Pons (tissue), 1 donor: ENCODE data around the gene CHN1.

Experiments
- DNase-seq: peaks from one replicate; pipeline ENCODE4 v3.0.0-alpha.2; 2016; ENCODE audit warnings: low spot score

Gene CHN1

DNA sequence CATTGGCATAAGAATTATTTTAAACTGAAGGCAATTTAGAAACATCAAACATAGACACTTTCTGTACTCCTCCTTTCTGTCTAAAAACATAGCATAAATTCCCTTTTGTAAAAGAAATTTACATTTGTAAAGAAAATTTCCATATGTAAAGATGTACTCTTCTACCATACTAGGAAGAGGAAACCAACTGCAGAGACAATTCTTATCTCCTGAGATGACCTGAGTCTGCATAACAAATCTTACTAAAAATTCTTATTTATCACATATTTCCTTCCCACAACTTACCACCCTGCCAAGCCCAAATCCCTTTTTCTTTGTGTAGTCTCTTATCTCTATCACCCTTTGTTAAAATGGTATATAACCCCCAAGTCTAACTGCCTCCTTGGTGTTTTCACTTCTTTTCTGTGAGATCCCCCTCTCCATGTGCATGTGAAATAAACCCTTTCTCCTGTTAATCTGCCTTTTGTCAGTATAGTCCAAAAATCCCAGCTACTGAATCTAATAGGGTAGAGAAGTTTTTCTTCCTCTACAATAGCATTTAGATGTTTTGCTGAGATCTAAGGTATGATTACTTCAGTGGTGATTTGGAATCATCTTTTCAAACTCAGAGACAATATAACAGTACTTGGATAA, 81.0 kb downstream of the CHN1 start:
- DNase-seq: no peak

DNA sequence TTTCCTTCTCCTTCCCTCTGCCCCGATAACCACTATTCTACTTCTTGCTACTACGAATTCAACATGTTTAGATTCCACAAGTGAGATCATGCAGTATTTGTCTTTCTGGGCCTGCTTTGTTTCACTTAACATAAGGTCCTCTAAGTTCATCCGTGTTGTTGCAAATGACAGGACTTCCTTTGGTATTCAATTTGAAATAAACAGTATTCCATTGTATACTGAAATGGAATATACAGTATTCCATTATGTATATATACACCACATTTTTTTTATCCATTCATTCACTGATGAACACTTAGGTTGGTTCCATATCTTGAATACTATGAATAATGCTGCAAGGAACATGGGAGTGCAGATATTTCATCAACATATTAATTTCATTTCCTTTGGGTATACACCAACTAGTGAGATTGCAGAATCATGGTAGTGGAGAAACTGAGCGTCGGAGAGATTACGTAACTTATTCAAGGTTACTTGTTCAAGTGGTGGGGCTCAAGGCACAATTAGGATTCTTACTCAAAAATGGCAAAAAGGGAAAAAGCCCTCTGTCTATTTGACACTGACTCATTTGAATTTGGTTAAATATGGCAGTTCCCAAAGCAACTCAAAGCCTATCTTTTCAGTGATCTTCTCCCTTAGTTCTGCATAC, 85.1 kb downstream of the CHN1 start:
- no peak for DNase-seq

DNA sequence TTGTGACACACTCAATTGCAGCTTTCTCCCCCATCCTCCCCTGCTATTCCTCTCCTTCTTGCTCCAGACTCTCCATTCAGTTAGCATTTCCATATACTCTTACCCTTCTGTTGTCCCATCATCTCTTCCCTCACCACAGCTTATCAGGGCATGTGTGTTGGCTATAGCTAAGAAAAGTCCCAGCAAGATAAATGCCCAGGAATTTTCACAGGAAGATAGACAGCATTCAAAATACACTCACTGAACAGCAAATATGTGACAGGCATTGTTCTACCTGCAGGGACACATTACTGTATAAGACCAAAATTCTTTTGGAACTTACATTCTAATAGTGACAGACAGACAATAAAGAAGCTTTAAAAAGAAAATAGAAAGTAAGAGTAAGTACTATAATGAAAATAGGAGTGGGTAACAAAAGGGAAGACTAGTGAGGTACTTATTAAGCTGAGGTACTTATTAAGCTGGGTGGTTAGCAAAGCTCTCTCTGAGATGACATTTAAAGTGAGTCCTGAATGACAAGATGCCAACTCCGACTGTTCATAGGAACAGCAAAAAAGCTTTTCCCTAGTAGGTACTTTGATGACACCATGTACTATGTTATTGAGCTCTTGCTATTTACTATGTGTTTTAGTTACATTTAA, 86.2 kb downstream of the CHN1 start:
- DNase-seq: no peak

DNA sequence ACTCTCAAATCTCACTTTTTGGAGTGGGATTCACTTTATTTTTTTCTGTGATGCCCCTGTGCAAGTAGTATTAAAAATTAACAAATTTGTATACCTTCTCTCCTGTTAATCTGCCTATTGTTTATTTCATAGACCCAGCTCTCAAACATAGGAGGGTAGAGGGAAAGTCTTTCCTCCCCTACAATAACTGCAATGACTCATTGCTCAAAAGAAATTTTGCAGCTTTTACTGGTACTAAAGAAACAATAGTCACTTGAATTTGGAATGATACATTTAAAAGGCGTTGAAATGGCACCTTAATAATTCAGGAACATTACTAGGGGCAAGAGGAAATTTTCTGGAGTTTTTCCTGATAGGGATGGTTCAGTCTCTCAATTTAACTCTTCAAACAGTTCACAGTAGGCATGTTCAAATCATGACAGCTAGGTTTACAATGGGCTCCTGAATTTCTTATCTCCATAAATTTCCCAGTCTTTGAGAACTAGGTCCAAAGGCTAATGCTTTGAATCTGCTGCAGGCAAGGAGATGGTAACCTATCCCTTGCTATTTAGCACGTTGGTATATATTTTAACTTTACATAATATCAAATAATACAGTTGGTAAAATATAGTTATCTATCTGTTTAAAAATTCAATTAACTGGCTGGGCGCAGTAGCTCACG, 88.8 kb downstream of the CHN1 start:
- no peak for DNase-seq

DNA sequence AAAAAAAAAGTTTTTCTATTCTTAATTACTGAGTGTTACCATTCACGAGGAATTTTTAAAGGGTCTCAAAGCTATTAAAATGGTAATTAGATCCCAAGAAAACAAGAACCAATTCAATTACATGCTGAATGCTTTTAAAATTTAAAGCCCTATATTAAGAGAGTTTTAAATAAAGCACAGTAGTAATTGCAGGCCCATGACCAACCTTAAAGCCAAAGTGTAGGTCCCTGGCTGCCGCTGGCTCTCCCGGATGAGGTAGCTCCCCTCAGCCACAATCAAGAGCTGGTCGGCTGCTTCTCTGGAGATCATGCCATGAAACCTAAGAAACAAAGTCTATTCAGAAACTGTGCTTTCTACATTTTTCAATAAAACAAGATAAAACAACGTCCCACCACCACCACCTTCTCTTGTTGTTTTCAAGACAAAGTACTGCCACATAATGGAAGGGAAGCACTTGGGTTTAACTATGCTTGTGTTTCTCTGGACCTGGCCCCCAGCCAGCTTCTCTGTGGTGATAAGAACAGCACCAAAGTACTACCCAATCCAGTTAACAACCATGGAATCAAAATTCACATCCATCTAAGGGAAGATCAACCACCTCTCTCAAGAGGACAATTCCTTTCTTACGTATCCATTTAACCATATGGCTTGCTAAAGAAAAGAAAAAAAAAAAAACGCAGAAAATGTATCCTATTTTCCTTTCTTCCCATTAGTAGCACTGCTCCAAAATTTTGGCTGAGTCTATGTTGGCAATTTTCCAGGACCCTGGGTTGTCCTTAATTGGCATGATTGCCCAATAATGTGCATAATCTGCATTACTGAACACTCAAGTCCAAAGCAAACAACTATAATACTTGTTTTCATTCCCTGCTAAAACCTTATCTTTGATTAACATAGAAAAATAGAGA, 90.1 kb downstream of the CHN1 start:
- DNase-seq: no peak

DNA sequence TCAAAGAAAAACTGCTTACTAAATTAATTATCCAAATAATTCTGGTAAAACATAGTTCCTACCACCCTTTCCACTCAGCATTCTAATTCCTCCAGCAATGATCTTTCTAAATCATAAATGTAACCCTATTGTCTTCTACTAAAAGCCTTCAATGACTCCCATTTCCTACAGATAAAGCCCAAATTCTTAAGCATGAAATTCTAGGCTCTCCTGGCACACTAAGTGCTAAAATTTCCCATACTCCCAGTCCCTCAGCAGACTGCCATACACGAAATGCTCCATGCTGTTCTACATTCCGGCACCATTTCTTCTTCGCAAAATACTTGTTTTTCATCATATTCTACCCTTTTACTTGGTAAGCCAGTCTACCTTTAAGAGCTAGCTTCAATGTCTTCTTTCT, 96.9 kb downstream of the CHN1 start:
- DNase-seq: no peak

DNA sequence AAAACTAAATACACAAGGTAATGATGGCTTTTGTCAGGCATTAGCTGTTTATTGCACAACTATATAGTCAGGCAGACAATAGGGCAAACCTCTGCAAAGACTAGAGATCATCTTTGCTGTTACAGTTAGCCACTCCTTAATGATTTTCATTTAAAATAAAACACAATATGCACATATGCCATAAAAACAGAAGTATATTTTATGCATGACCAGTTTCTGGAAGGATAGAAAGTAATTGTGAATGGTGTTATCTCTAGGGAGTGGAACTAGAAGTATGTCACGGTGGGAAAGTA, 102.0 kb downstream of the CHN1 start:
- no peak for DNase-seq

DNA sequence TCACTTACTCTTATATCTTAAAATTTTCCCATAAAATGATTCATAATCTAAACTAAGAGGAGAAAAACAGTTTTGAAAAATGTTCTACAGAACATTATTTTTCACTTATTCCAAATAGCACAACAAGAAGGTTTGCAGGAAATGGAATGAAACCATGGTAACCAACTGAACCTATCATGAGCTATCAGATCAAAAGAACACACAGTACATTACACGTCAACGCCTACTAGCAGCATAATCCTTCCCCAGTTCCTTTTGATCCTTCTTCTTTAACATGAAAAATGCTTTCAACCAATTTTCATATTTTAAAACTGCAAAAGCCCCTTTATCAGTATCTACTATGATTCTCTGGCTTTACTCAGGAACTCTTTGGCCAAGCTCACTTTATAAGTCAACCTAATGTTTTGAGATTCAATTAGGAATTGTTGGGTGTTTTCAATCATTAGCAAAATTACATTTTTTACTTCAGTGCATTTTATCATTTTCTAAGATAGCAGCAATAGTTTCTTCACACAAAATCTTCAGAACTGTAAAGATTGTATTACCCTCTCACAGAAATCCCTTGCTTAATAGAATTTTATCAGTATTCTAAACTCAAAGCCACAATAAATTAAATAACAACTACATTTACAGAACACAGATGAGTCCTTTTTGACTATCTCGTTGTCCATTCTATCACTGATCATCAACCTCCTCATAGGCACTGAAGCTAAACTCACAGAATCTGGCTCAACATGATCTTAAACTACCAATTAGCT, 102.5 kb downstream of the CHN1 start:
- DNase-seq: no peak

DNA sequence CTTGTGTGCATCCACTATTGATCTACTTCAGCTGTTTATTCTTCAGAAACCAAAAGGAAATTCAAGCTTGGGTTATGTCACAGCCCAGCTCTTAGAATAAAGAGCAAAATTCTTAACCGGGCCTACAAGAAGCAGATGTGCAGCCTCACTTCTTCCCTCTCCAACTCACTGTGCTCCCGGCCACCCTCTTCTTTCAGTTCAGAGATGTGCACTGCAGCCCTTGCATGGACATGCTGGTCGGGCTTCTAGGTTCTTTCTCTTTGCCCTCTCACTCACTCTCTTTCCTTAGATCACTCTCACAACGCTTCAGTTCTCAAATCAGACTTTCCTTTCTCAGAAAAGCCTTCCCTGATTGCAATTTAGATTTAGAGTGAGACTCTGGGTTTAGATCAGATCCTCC, 104.1 kb downstream of the CHN1 start:
- peak; percentile 29 for DNase-seq

DNA sequence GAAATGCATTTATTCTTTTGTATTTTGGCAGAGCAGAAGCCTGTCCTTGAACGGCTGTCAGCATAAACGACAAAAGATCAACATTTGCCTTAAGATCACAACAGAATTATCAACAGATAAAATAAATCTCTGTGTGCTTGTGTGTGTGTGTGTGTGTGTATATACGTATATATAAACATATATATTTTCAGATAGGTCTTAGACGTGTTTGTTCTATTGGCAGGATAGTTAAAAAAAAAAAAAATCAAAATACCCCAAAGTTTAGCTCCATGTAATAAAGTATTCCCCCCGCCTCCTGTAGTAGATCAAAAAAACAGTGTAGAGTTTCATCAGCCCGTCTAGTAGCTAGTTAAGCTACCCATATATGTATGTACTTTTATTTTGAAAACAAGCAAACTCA, 107.9 kb downstream of the CHN1 start:
- no peak for DNase-seq

DNA sequence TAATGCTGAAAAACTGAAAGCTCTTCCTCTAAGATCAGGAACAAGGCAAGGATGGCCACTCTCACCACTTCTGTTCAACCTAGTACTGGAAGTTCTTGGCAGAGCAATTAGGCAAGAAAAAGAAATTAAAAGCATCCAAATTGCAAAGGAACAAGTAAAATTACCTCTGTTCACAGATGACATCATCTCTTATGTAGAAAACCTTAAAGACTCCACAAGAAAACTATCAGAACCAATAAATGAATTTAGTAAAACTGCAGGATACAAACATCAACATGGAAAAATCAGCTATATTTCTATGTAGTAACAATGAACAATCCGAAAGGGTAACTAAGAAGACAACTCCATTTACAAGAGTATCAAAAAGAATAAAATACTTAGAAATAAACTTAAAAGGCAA, 112.2 kb downstream of the CHN1 start:
- DNase-seq: no peak

DNA sequence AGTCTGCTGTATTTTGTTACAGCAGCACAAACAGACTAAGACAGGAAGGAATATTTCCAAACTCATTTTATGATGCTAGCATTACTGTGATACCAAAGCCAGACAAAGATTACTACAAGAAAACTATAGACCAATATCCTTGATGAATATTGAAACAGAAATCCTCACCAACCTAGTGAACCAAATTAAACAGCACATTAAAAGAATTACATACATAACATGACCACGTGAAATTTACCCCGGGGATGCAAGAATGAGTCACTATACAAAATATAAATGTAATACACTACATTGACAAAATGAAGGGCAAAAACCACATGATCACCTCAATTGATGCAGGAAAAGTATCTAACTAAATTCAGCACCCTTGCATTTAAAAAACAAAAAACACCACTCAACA, 112.6 kb downstream of the CHN1 start:
- DNase-seq: no peak

DNA sequence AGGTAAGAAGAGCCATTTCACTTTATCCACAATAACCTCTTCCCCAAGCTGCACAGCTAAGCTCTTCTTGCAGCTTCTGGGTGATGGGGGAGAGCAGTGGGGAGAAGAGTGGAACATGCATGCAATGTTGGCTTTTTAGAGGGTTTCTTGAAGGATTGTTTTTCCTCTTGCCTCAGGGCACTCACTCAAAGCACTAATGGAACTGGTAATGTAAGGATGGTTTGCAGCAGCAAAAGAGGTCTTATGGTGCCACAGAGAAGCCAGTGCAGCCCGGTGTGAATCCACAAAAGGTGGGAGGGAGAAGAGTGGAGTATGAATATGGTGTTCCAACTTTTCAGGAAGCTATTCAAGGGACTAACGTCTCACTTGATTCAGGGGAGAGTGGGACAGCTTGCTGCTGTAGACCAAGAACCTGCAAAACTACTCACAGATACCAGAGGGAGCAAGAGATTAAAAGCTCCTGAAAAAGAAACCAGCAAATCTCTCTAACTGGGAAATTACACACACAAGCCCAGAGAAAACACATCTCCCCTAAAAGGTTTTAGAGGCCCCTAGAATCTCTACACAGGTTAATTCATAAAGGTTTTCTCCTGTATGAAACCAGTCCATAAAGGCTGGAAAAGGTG, 116.4 kb downstream of the CHN1 start:
- no peak for DNase-seq

DNA sequence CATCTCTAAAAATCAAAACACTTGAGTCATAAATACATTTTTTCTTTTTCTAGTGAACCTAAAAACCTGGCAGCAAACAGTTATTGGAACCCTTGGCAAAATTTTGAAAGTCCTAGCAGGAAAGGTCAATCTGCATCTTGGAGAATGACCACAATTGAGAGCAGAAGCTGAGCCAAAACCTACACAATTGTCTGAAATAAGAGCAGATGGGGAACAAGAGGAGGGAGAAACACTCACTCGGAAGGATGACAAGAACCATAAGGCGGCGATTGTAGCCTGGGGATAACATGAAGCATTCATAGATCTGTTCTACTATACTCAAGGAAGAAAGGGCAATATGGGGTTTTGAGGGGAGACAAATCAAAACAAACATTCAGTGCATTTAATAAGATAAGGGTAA, 117.0 kb downstream of the CHN1 start:
- no peak for DNase-seq

DNA sequence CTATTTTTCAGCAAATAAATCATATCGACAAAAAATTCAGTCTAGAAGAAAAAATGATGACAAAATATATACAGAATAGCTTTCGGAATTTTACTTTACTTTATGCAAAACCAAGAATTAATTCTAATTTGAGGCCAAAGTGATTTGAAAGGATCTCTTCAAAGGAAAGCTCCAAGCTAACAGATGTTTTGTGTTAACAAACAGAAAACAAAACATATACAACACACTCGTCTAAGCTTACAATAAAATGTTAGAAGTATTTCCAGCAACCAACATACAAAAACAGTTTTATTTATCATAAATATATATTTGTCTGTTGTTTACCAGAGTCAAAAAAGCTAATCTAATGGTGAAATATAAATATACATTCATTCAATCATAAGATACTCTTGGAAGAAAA, 122.8 kb downstream of the CHN1 start:
- no peak for DNase-seq

DNA sequence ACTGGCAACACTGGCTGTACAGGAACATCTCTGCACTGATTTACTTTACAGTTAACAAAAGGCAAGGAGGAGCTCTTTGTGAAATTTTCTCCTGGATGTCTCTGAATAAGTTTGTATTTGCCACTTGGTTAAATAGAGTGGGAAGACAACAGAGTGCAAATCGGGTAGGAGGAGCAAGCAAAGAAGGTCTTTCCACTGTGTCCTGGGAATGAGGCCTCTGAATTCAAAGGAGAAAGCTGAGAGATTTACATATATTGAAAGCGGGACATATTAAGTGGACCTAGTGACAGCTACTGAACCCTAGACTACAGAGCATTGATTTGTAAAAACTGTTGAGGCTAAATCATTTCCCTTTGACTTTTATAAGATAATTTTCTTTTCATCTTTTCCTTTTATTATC, 123.5 kb downstream of the CHN1 start:
- DNase-seq: no peak

DNA sequence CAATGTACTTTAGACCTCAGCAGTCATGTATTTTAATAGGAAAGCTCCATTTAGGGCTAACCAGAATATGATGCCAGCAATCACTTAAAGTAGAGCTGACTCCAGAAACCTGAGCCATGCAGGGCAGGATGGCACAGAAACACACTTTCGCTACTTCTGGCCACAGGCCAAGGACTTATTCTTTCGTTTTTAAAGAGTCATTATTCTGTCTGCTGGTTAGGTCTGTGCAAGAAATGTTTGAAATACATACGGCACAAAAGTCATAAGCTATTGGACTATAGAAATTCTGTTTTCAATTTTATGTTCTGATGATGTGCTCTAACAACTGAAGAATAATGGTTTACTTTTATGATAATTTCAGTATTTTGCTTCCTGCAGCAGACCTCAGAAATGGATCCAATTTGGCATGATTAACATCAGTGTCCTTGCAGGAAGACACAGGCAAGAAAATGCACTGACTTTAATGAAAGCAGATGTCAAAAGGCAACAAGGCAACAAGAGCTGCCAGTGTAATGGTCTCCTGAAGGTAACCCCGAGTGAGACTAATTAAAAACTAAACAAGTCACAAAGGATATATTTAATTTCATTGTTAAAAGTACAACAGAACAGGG, 126.5 kb downstream of the CHN1 start:
- peak; percentile 29 for DNase-seq

DNA sequence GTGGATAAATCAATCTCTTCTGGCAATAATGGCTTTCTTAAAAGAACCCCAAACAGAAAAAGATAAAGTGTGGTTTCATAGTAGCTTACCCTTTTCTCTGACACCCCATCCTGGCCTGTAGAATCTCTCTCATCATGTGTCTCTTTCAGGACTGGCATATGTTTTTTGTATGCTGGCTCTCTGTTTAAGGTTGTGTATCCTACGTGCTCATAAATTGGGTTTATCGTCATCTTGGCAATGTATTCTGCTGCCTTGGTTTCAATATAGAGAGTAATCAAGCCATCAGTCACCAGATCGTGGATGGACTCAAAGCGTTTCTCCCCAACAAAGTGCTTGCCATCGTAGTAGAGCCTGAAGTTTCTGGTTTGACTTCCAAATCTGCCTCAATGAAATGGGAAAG, 127.4 kb downstream of the CHN1 start:
- no peak for DNase-seq

DNA sequence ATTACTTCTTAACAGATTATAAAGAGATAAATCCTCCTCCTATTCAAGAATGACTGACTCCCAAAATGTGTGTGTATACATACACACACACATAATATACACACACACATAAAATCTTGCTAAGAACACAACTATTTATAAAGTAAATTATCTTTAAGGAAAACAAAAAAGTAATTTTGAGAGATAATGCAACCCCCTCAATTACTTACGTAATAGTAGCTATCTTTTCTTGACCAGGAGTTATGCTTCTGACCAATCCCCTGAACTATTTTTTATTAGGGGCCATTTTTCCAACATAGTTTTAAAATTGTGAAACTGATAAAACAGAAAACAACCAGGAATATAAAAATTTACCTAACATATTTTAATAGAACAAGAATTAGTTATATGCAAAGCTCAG, 127.9 kb downstream of the CHN1 start:
- DNase-seq: no peak

DNA sequence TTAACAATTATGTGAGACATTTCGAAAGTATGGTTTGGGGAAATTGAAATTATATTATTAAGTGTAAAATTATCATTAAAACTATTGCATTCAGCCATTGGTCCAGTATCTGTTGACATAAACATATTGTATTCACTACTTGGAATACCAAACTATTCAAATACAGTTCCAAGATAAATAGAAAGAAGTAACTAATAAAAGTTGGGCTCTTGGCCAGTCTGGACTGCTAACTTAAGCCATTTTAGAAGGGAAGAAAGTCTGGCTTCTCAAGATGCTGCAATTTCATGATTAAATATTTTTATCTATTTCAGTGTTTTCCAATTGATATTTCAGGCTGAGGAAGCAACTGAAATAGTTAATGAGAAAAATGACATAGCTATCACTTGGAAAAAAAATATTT, 131.1 kb downstream of the CHN1 start:
- DNase-seq: no peak

DNA sequence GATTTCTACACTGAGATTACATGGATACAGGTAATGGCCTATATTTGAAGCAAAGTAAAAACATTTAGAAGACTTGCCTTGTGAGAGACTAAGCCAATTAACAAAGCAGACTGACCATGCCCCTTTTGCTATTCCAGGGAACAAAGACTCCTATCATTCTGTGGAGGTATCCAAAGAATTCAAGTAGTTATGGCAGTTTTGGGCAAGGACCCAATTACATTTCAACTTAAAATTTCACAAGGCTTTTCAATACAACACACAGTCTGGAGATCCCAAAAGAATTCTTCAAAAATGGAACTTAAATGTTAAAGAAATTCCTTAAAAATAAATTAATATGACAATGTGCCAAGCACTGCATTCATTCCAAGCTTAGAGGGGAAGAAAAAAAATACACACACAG, 131.7 kb downstream of the CHN1 start:
- DNase-seq: no peak
